ENCODE results near the gene FCRLA.

DNA sequence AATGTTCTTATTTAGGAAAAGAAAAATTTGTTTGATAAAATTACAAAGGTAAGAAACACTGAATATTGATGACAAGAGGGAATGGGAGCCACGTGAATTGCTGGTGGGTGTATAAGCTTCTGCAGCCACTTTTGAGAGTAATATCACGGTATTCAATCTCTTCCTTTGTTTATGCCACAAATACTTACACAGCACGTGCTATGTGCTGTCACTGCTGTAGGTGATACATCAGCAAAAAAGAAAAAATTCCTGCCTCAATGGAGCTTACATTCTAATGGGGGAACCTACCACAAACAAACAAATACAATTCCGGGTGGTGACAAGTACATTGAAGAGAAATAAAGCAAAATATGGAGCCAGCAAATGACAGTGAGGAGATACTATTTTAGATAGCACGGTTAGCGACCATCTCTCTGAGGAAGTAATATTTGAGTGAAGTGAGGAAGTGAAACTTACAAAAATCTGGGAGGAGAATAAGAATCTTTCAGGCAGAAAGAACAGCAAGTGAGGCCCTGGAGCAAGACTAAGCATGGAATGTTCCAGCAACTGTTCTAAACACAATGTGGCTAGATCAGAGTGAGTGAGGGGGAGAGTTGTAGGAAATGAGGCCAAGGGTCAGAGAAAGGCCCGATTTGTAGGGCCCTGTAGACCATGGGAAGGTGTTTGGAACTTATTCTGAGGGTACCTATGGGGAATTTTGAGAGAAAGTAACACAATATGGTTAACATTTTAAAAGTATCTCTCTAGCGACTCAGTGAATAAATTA is 11.7 kb downstream of the FCRLA start:
- TF ChIP-seq RARB (CRISPR knock-in tag; IDR thresholded peaks at IDR 0.05): no peak
- no peak for TF ChIP-seq ARNTL (CRISPR knock-in tag; IDR thresholded peaks at IDR 0.05; ENCODE audit: borderline replicate concordance, low read depth)
- TF ChIP-seq ZFP30 (CRISPR knock-in tag; IDR thresholded peaks at IDR 0.05): no peak
- TF ChIP-seq CREB5 (CRISPR knock-in tag; IDR thresholded peaks at IDR 0.05; ENCODE audit: low read depth): no peak
- no peak for TF ChIP-seq ZNF70 (CRISPR knock-in tag; IDR thresholded peaks at IDR 0.05)
- TF ChIP-seq, protein P1, sequence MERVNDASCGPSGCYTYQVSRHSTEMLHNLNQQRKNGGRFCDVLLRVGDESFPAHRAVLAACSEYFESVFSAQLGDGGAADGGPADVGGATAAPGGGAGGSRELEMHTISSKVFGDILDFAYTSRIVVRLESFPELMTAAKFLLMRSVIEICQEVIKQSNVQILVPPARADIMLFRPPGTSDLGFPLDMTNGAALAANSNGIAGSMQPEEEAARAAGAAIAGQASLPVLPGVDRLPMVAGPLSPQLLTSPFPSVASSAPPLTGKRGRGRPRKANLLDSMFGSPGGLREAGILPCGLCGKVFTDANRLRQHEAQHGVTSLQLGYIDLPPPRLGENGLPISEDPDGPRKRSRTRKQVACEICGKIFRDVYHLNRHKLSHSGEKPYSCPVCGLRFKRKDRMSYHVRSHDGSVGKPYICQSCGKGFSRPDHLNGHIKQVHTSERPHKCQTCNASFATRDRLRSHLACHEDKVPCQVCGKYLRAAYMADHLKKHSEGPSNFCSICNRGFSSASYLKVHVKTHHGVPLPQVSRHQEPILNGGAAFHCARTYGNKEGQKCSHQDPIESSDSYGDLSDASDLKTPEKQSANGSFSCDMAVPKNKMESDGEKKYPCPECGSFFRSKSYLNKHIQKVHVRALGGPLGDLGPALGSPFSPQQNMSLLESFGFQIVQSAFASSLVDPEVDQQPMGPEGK (CRISPR knock-in tag; IDR thresholded peaks at IDR 0.05; ENCODE audit: borderline replicate concordance): no peak
- TF ChIP-seq ZFP3 (CRISPR knock-in tag; IDR thresholded peaks at IDR 0.05): no peak
- TF ChIP-seq TOX (CRISPR knock-in tag; IDR thresholded peaks at IDR 0.05; ENCODE audit: borderline replicate concordance): no peak
- no peak for TF ChIP-seq CSDC2 (CRISPR knock-in tag; IDR thresholded peaks at IDR 0.05)
- no peak for TF ChIP-seq OSR1 (CRISPR knock-in tag; IDR thresholded peaks at IDR 0.05)

All from SK-N-SH treated with all-trans-retinoic acid at 6 μM for 48 hours (cell line).